Measurements from ENCODE around the gene SIRT3.

DNA sequence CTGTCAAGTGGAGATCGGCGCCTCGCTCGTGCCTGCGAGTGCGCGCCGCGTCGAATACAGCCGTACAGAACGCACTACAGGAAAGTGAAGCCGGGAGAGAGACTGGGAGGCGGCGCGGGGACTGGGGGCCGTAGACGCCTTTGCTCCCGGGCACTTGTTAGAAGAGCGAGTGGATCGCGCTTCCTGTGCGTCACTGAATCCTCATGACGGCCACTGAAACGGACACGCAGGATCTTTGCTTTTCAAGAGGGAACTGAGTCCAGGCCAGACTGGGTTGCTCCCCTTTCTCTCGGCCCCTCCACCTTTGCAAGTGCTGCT lies 28.3 kb downstream of the SIRT3 start:
- TF ChIP-seq FOXK2 (IDR thresholded peaks at IDR 0.05) (no peak), L3MBTL2 (conservative IDR thresholded peaks at IDR 0.05) (peak; percentile 23; the same call in 1 of the 2 replicates), HDGF (IDR thresholded peaks at IDR 0.05; ENCODE audit: borderline replicate concordance) (no peak), FOXA1 (IDR thresholded peaks at IDR 0.05) (no peak), SP1 (IDR thresholded peaks at IDR 0.05) (no peak), FOXM1 (IDR thresholded peaks at IDR 0.05; ENCODE audit: borderline replicate concordance) (no peak), TARDBP (IDR thresholded peaks at IDR 0.05) (no peak), SUZ12 (IDR thresholded peaks at IDR 0.05) (no peak), LEF1 (IDR thresholded peaks at IDR 0.05; ENCODE audit: borderline replicate concordance) (no peak), CTBP1 (IDR thresholded peaks at IDR 0.05; ENCODE audit: borderline replicate concordance) (no peak), BHLHE40 (IDR thresholded peaks at IDR 0.05; ENCODE audit: borderline replicate concordance) (no peak), NFRKB (IDR thresholded peaks at IDR 0.05) (no peak), ELF4 (IDR thresholded peaks at IDR 0.05) (no peak), ZNF384 (IDR thresholded peaks at IDR 0.05) (no peak)

Measured in HEK293T (cell line).